ENCODE data around the gene MAFG. TPM values are rescaled to one million over a fixed set of nuclear protein-coding genes. Genes with fewer than 3 reads are reported as not detected.

MAFG gene
- total RNA-seq, 2 donors from 2014 or later: 16.0 to 20.4 TPM

DNA sequence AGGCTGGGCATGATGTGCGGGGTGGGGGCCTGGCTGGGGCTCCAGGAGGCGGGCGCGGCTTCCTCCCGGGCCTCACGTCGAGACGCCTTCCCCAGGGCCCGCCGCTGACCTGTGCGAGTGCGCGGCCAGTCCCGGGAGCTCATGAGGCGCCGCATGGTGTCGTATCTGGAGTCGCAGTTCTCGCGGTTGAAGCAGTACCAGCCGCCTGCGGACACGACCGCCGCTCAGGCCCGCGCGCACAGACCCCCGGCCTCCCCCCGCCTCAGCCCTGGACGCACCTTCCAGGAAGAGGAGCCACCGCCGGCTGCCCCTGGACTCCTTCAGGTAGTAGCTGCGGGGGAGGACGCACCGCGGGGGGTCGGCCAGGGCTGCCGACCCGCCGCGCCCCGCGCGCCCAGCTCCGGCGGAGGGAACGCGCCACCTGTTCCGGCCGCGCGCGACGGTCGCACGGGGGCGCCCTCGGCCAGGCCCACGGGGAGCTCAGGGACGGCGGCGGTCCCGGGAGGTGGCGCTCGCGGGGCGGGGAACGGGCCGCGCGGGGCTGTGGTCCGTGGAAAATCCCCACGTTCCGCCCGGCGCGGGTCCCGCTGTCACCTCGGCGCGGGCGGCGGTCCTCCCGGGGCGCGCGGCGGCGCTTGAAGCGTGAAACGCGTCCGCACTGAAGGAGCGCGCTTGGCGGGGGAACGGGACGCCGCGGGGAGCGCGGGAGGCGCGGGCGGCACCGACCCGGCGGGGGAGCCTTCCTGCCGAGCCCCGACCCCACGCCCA lies 32.0 kb upstream of the MAFG start:
- TF ChIP-seq, protein P1, sequence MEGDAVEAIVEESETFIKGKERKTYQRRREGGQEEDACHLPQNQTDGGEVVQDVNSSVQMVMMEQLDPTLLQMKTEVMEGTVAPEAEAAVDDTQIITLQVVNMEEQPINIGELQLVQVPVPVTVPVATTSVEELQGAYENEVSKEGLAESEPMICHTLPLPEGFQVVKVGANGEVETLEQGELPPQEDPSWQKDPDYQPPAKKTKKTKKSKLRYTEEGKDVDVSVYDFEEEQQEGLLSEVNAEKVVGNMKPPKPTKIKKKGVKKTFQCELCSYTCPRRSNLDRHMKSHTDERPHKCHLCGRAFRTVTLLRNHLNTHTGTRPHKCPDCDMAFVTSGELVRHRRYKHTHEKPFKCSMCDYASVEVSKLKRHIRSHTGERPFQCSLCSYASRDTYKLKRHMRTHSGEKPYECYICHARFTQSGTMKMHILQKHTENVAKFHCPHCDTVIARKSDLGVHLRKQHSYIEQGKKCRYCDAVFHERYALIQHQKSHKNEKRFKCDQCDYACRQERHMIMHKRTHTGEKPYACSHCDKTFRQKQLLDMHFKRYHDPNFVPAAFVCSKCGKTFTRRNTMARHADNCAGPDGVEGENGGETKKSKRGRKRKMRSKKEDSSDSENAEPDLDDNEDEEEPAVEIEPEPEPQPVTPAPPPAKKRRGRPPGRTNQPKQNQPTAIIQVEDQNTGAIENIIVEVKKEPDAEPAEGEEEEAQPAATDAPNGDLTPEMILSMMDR (IDR thresholded peaks at IDR 0.05): peak; percentile 54
- H3K27me3 ChIP-seq: peaks cover 52% of the 10 kb centered on the region
- H3K4me3 ChIP-seq: peak overlapping the region; percentile 48
- no peak overlapping the region for H3K27ac ChIP-seq
- peaks cover 8% of the 10 kb centered on the region for H3K4me1 ChIP-seq
- peak; percentile 74 for DNase-seq
- intact Hi-C loops (cut with DNase I): loop anchor here (1.0 to 5.0 kb wide), 2 partner anchors 61 to 198 kb away; no protein-coding TSS in a partner anchor
- no peaks in the 10 kb centered on the region for H3K9me3 ChIP-seq
- peak overlapping the region in 1 of 2 donors; percentile 35 for H3K9ac ChIP-seq (ENCODE audit: low read depth in 2 of 2, low read length in 2 of 2)
- no peaks in the 10 kb centered on the region for H3K36me3 ChIP-seq

DNA sequence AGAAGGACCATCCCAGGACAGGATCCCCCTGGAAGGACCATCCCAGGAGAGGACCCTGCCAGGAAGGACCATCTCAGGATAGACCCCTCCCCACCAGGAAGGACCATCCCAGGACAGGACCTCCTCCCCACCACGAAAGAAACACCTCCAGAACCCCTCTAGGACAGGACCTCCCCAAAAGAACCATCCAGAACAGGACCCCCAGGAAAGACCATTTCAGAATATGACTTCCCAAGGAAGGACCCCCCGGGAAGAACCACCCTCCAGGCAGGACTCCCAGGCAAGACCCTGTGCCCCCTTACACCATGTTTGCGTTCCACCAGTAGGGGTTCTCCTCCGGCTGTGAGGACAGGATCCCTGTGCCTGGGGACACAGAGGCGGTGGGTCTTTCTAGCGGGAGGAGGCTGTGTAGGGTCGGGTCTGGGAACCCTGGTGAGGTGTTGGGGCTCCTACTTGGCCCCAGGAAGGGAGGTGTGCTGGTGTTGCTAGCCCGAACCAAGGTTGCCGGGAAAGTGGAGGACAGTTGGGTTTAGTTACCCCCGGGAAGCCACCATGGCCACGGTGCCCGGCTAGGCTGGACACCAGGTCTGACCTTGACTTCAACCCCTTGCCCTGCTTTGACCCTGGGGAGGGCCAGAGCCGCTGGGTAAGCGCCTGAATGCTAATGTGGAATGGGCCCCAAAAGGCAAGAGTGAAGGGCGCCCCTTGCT lies 31.3 kb upstream of the MAFG start:
- DNase-seq: no peak
- TF ChIP-seq, protein P1 (IDR thresholded peaks at IDR 0.05): no peak
- H3K27me3 ChIP-seq: peaks cover 45% of the 10 kb centered on the region

DNA sequence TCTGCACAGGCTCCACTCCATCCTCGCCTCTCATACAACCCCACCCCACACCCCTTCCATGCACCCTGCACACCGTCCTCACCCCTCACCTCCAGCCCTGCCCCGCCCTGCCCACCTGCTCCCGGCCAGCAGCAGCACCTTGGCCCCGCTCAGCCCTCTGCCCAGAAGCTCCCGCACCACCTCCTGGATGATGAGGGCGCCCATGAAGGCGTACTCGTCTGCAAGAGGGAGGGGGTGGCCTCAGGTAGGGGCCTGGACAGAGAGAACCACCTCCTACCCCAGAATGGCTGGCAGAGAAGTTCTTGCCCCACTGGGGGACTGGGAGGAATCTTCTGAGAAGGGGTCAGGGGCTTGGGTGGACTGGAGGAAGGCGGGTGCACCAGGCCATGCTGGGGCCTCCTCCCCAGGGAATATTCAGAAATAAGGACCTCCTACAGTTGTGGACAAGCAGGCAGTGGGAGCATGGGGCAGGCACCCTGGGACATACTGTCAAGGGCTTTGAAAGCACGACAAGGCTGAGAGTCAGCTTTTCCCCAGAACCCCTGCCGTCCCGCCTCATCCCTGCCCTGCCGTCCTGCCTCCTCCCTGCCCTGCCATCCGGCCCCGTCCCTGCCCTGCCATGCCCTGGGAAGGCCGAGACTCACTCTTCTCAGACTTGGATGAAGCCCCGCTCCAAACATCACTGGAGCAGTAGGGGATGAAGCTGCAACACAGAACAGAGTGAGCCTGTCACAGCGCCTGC lies 30.3 kb upstream of the MAFG start:
- intact Hi-C loops (cut with DNase I): loop anchor here (5.0 kb wide), 1 partner anchor 199 kb away; no protein-coding TSS in a partner anchor
- Histone ChIP-seq H3K9ac (ENCODE audit: low read depth in 2 of 2, low read length in 2 of 2) (no peak overlapping the region), H3K4me1 (peaks cover 8% of the 10 kb centered on the region), H3K36me3 (no peaks in the 10 kb centered on the region), H3K4me3 (no peak overlapping the region), H3K27me3 (peaks cover 38% of the 10 kb centered on the region), H3K9me3 (no peaks in the 10 kb centered on the region), H3K27ac (no peak overlapping the region)
- DNase-seq: no peak
- TF ChIP-seq, protein P1 (IDR thresholded peaks at IDR 0.05): no peak

More for the DNA sequence above, 31.3 kb upstream of the MAFG start:
- H3K27ac ChIP-seq: no peak overlapping the region
- no peak overlapping the region for H3K4me3 ChIP-seq
- no peak overlapping the region for H3K9ac ChIP-seq (ENCODE audit: low read depth in 2 of 2, low read length in 2 of 2)
- no peaks in the 10 kb centered on the region for H3K9me3 ChIP-seq
- intact Hi-C loops (cut with DNase I): loop anchor here (1.0 to 5.0 kb wide), 2 partner anchors 62 to 199 kb away; no protein-coding TSS in a partner anchor
- H3K4me1 ChIP-seq: peaks cover 8% of the 10 kb centered on the region
- H3K36me3 ChIP-seq: no peaks in the 10 kb centered on the region

DNA sequence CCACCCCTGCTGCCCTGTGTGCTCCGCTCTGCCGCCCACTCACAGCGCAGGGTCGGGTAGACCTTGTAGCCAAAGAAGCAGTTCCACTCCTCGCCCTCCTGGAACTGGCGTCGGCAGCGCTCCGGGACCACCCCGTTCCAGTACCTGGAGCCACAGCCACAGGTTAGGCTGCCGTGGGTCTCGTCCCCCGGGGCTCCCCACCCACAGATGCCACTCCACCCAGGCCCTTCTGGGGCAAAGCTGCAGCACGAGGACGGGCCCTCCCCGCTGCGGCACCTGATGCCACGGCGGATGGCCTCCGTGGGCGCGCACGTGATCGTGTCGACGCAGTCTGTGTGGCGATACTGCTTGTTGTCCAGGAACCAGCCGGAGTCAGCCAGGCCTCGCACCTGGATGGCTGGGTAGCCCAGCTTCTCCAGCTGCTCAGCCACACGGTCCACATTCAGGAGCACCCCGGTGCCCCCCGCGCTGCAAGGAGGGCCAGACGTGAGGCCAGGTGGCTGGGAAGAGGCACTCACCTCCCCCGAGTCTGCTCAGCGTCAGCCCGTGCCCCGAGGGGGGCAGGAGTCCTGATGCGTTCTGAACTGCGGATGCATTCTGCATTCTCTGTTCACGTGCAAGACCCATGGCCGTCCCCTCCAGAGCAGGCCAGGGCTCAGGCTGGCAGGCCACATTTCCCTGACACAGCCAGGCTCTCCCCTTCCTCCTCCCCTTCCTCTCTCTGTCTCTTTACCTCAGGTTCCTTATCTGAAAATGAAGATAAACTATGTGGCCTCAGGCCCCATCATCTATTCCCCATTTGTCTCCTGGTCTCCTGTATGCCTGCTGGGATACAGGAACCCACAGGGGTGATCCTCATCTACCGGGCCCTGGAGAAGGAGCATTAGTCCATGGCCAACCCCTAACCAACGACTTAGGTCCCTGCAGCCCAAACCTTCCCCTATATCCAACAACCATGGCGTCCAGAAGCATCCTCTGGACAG lies 29.4 kb upstream of the MAFG start:
- no peak for DNase-seq
- intact Hi-C loops (cut with DNase I): loop anchor here (5.0 kb wide), 1 partner anchor 200 kb away; no protein-coding TSS in a partner anchor
- H3K36me3 ChIP-seq: no peaks in the 10 kb centered on the region
- H3K27ac ChIP-seq: no peak overlapping the region
- H3K4me1 ChIP-seq: peaks cover 8% of the 10 kb centered on the region
- TF ChIP-seq, protein P1 (IDR thresholded peaks at IDR 0.05): no peak
- H3K9ac ChIP-seq (ENCODE audit: low read depth in 2 of 2, low read length in 2 of 2): no peak overlapping the region
- no peak overlapping the region for H3K4me3 ChIP-seq
- peaks cover 28% of the 10 kb centered on the region for H3K27me3 ChIP-seq
- no peaks in the 10 kb centered on the region for H3K9me3 ChIP-seq
